Right forelimb (tissue), 1 donor: Measurements from ENCODE around the gene SPAG17.

Experiments used
- DNase-seq: peaks from one replicate; pipeline ENCODE4 v3.0.0-alpha.2; 2018

SPAG17 gene

GRCh38 chr1:118049981-118050380 lies 135.0 kb downstream of the SPAG17 start:
- DNase-seq = no peak

- DNase-seq = no peak
Measured at GRCh38 chr1:118047650-118048224, 137.3 kb downstream of the SPAG17 start.

GRCh38 chr1:118047006-118047649 lies 137.9 kb downstream of the SPAG17 start:
- no peak for DNase-seq

- DNase-seq = no peak
Measured at GRCh38 chr1:118043624-118044023, 141.4 kb downstream of the SPAG17 start.

- DNase-seq = no peak
Measured at GRCh38 chr1:118042501-118042900, 142.5 kb downstream of the SPAG17 start.

- DNase-seq = no peak
Measured at GRCh38 chr1:118039170-118039569, 145.9 kb downstream of the SPAG17 start.

GRCh38 chr1:118032883-118033282 lies 152.1 kb downstream of the SPAG17 start:
- DNase-seq = no peak

- no peak for DNase-seq
Measured at GRCh38 chr1:118028267-118028666, 156.8 kb downstream of the SPAG17 start.

- DNase-seq = no peak
Measured at GRCh38 chr1:118023199-118023598, 161.8 kb downstream of the SPAG17 start.

GRCh38 chr1:118021668-118022067 lies 163.4 kb downstream of the SPAG17 start:
- no peak for DNase-seq

GRCh38 chr1:118018060-118018459 lies 167.0 kb downstream of the SPAG17 start:
- no peak for DNase-seq

- DNase-seq = no peak
Measured at GRCh38 chr1:118013938-118014337, 171.1 kb downstream of the SPAG17 start.

- DNase-seq = no peak
Measured at GRCh38 chr1:118013336-118013735, 171.7 kb downstream of the SPAG17 start.

- no peak for DNase-seq
Measured at GRCh38 chr1:118012515-118013124, 172.4 kb downstream of the SPAG17 start.

- DNase-seq = no peak
Measured at GRCh38 chr1:118008011-118008410, 177.0 kb downstream of the SPAG17 start.

- DNase-seq = no peak
Measured at GRCh38 chr1:118007391-118007790, 177.6 kb downstream of the SPAG17 start.

- DNase-seq = no peak
Measured at GRCh38 chr1:118004312-118004711, 180.7 kb downstream of the SPAG17 start.

GRCh38 chr1:117985973-117986372 lies 199.1 kb downstream of the SPAG17 start:
- DNase-seq = no peak

- DNase-seq = no peak
Measured at GRCh38 chr1:117985239-117985638, 199.8 kb downstream of the SPAG17 start.

GRCh38 chr1:117981455-117982192 lies 203.4 kb downstream of the SPAG17 start:
- DNase-seq = no peak

GRCh38 chr1:117976381-117976780 lies 208.6 kb downstream of the SPAG17 start:
- DNase-seq = no peak

- no peak for DNase-seq
Measured at GRCh38 chr1:117971777-117972176, 213.3 kb downstream of the SPAG17 start.

GRCh38 chr1:117970252-117970651 lies 214.8 kb downstream of the SPAG17 start:
- DNase-seq = no peak

GRCh38 chr1:117967881-117968280 lies 217.1 kb downstream of the SPAG17 start:
- peak; percentile 44 for DNase-seq
